GM12878 (cell line): ENCODE data around the gene ADAMTSL1. TPM values are rescaled to one million over a fixed set of nuclear protein-coding genes. Genes with fewer than 3 reads are reported as not detected.

Experiments
- ATAC-seq: fragments of 200-7000 bp; cut with Tn5 transposase; 3 replicates; pipeline ENCODE4 v1.9.1; 2020; ENCODE audit warnings: mild to moderate bottlenecking, moderate library complexity
- BruUV-seq: library from RNA; stranded (reverse); fragments of 400-500 nt; replicated peaks from 2 replicates; lab custom pipeline; 2021; lab: Mats Ljungman, UMichigan
- CTCF ChIA-PET: fragments of 300-600 bp; sonication (Branson Sonifier 250); formaldehyde crosslinking; extraction: SDS; loops from one replicate; lab custom pipeline; 2021; ENCODE audit warnings: inconsistent platforms; lab: Yijun Ruan, JAX
- POLR2A ChIA-PET: fragments of 350-600 bp; formaldehyde crosslinking; extraction: SDS; loops from one replicate; lab custom pipeline; 2021; ENCODE audit warnings: inconsistent platforms; lab: Charles Lee
- RAD21 ChIA-PET: fragments of 300-600 bp; sonication (Branson Sonifier 250); formaldehyde crosslinking; loops from one replicate; lab custom pipeline; 2023; ENCODE audit warnings: antibody characterized with exemption; ENCODE audit not compliant: unreplicated experiment; lab: Charles Lee
- SMC1A ChIA-PET: fragments of 300-600 bp; sonication (Branson Sonifier 250); formaldehyde crosslinking; loops from one replicate; lab custom pipeline; 2023; ENCODE audit not compliant: unreplicated experiment, uncharacterized antibody; lab: Charles Lee
- DNase-seq: peaks from one replicate; pipeline ENCODE4 v3.0.0-alpha.2; 2011; ENCODE audit warnings: low read depth, low spot score
- FAIRE-seq: peaks from 3 replicates; lab custom pipeline; 2011; peaks lifted over from hg19 to GRCh38; lab: Jason Lieb, UNC
- H2AFZ ChIP-seq: 2 replicates; pipeline ENCODE4 v1.6.0; 2011; ENCODE audit warnings: low read depth, low read length, control low read depth; ENCODE audit not compliant: control insufficient read depth
- H3K27ac ChIP-seq: 2 replicates; pipeline ENCODE4 v1.5.1; 2011; ENCODE audit warnings: control low read depth; ENCODE audit not compliant: control insufficient read depth, insufficient read depth
- H3K27me3 ChIP-seq, 2 experiments: replicated peaks in 1 of 2; 2 replicates each; pipeline versions ENCODE4 v1.6.0 to v1.6.1; 2011; ENCODE audit warnings: low read length in 1 of 2; ENCODE audit not compliant: control insufficient read depth in 2 of 2, insufficient read depth in 2 of 2
- H3K36me3 ChIP-seq, 2 experiments: 2 replicates each; pipeline ENCODE4 v1.5.1; 2011; ENCODE audit warnings: low read length in 1 of 2; ENCODE audit not compliant: control insufficient read depth in 2 of 2, insufficient read depth in 2 of 2
- H3K4me1 ChIP-seq: 2 replicates; pipeline ENCODE4 v1.6.1; 2011; ENCODE audit warnings: mild to moderate bottlenecking, low read length, moderate library complexity, mixed read lengths; ENCODE audit not compliant: control insufficient read depth, insufficient read depth
- H3K4me2 ChIP-seq: 2 replicates; pipeline ENCODE4 v1.6.0; 2011; ENCODE audit warnings: control low read depth; ENCODE audit not compliant: control insufficient read depth, insufficient read depth
- H3K4me3 ChIP-seq: fragments of 200-600 bp; sonication (generic); 2 replicates; pipeline ENCODE4 v1.5.1; 2016
- H3K79me2 ChIP-seq: 2 replicates; pipeline ENCODE4 v1.6.0; 2011; ENCODE audit warnings: low read length; ENCODE audit not compliant: control insufficient read depth, insufficient read depth
- H3K9ac ChIP-seq: 2 replicates; pipeline ENCODE4 v1.8.0; 2011; ENCODE audit warnings: low read length, control low read depth, mixed read lengths; ENCODE audit not compliant: control insufficient read depth, insufficient read depth
- H3K9me3 ChIP-seq: replicated peaks from 3 replicates; pipeline ENCODE4 v1.5.1; 2011; ENCODE audit warnings: mild to moderate bottlenecking, low read length; ENCODE audit not compliant: control insufficient read depth, insufficient read depth
- H4K20me1 ChIP-seq: 2 replicates; pipeline ENCODE4 v1.6.0; 2011; ENCODE audit not compliant: control insufficient read depth, insufficient read depth
- ATF7 ChIP-seq: fragments of 450-650 bp; IDR thresholded peaks from 2 replicates; pipeline ENCODE4 v1.6.1; 2016; ENCODE audit warnings: low read depth, mild to moderate bottlenecking
- BCLAF1 ChIP-seq: fragments of 450-650 bp; IDR thresholded peaks from 2 replicates; pipeline ENCODE4 v1.6.1; 2017; ENCODE audit warnings: antibody characterized with exemption, mild to moderate bottlenecking, moderate library complexity
- CUX1 ChIP-seq: IDR thresholded peaks from 2 replicates; pipeline ENCODE4 v1.6.1; 2012; ENCODE audit warnings: improper control_type of control experiment, low read depth, low read length; ENCODE audit not compliant: insufficient replicate concordance
- ESRRA ChIP-seq: IDR thresholded peaks from 2 replicates; pipeline ENCODE4 v1.6.1; 2012; ENCODE audit warnings: mild to moderate bottlenecking, low read length, improper control_type of control experiment
- FOXK2 ChIP-seq: fragments of 450-650 bp; IDR thresholded peaks from 2 replicates; pipeline ENCODE4 v1.6.1; 2017; ENCODE audit warnings: mild to moderate bottlenecking, moderate library complexity
- MAX ChIP-seq: IDR thresholded peaks from 2 replicates; pipeline ENCODE4 v1.6.1; 2012; ENCODE audit warnings: low read depth, low read length, improper control_type of control experiment
- MYC ChIP-seq: IDR thresholded peaks from 2 replicates; pipeline ENCODE4 v1.6.1; 2011; ENCODE audit warnings: mild to moderate bottlenecking, low read length, moderate library complexity, inconsistent platforms; ENCODE audit not compliant: insufficient read depth, insufficient replicate concordance, insufficient read length, severe bottlenecking
- POLR2AphosphoS2 ChIP-seq: IDR thresholded peaks from 2 replicates; pipeline ENCODE4 v1.6.1; 2011; ENCODE audit warnings: low read depth, mild to moderate bottlenecking, low read length, improper control_type of control experiment, moderate library complexity
- POU2F2 ChIP-seq: IDR thresholded peaks from 3 replicates; pipeline ENCODE4 v1.6.1; 2011; ENCODE audit warnings: low read depth, mild to moderate bottlenecking, low read length, borderline replicate concordance
- RBBP5 ChIP-seq: fragments of 200-600 bp; sonication (generic); conservative IDR thresholded peaks from 2 replicates; pipeline ENCODE4 v1.6.1; 2016
- RELA ChIP-seq: fragments of 450-650 bp; IDR thresholded peaks from 2 replicates; pipeline ENCODE4 v1.8.0; 2014; ENCODE audit warnings: borderline replicate concordance; ENCODE audit not compliant: partially characterized antibody
- RFX5 ChIP-seq: IDR thresholded peaks from 2 replicates; pipeline ENCODE4 v1.6.1; 2011; ENCODE audit warnings: low read depth, low read length, improper control_type of control experiment
- SIN3A ChIP-seq: IDR thresholded peaks from 2 replicates; pipeline ENCODE4 v1.6.1; 2012; ENCODE audit warnings: low read depth, low read length, improper control_type of control experiment
- SRF ChIP-seq, 2 experiments: IDR thresholded peaks; 2 replicates each; pipeline ENCODE4 v1.6.1; 2011; ENCODE audit warnings: low read depth in 2 of 2, low read length in 2 of 2, mild to moderate bottlenecking in 1 of 2, moderate library complexity in 1 of 2
- TCF7 ChIP-seq: IDR thresholded peaks from 2 replicates; pipeline ENCODE4 v1.6.1; 2014; ENCODE audit warnings: antibody characterized with exemption, borderline replicate concordance
- WGBS: methylation state at CpG from one replicate; pipeline ENCODE4 v1.1.6; 2016; ENCODE audit warnings: low lambda C conversion rate; ENCODE audit not compliant: insufficient replicate concordance, insufficient coverage; ENCODE audit errors: missing lambda C conversion rate; 5-methylcytosine and 5-hydroxymethylcytosine counted together
- in situ Hi-C: fragments of 300-500 bp; cut with MboI; formaldehyde crosslinking; loops from 9 replicates; pipeline ENCODE4 v1.14.3; 2018; ENCODE audit warnings: mixed read lengths
- intact Hi-C: fragments of 100-400 bp; cut with micrococcal nuclease; formaldehyde crosslinking; loops from one replicate; pipeline ENCODE4 v1.14.2; 2022; ENCODE audit not compliant: unreplicated experiment
- polyA plus RNA-seq, 11 experiments: library from polyadenylated mRNA; depleted of rRNA in 4 of 11; unstranded in 6 of 11; stranded (reverse) in 5 of 11; fragments of >200 nt; fragmentation: Nextera tagmentation in 4 of 11; fragmentation: Illumina TruSeq in 1 of 11; extraction: Ambion mirVana in 4 of 11; extraction: Trizol in 1 of 11; gene quantifications; 1 replicate in 1 of 11; 2 replicates in 10 of 11; pipeline versions ENCODE4 v1.2.1 to v1.2.3, GENCODE V29; 2011 to 2016; ENCODE audit warnings: inconsistent platforms in 2 of 11, missing spikeins in 2 of 11, low read depth in 1 of 11
- total RNA-seq, 4 experiments: library from RNA; depleted of rRNA in 3 of 4; stranded (reverse); fragments of >200 nt in 3 of 4; fragmentation: Illumina TruSeq in 1 of 4; extraction: Trizol in 1 of 4; gene quantifications; 2 replicates each; pipeline versions ENCODE4 v1.2.1 to v1.2.3, GENCODE V29; 2013 to 2021

The ADAMTSL1 gene
- total and polyA plus RNA-seq, 10 of the 15 experiments (the other 5 are each of a cell fraction or from before 2014, with no cell fraction given), result 0.01 to 0.10 (median 0.07) TPM; not detected in 6

GRCh38 chr9:18726546-18726945 is 252.6 kb downstream of the ADAMTSL1 start:
- Histone ChIP-seq H3K27me3 (no peaks in the 10 kb centered on the region), H4K20me1 (no peaks in the 10 kb centered on the region), H3K4me3 (no peak overlapping the region), H2AFZ (no peak overlapping the region), H3K27ac (no peak overlapping the region), H3K9ac (no peak overlapping the region), H3K4me1 (no peaks in the 10 kb centered on the region), H3K79me2 (no peaks in the 10 kb centered on the region), H3K4me2 (no peak overlapping the region), H3K9me3 (no peaks in the 10 kb centered on the region), H3K36me3 (no peaks in the 10 kb centered on the region)
- WGBS, result 0% methylated on average over 1 of the region's 1 CpG
- DNase-seq, result no peak
- no TSS peak for BruUV-seq
- FAIRE-seq, result no peak
- in situ Hi-C loops (no loop called here), intact Hi-C loops (no loop called here)
- ChIA-PET CTCF (interaction anchor here (1.8 kb wide), 1 partner anchor 20 kb away, joined by 4 read pairs; no protein-coding TSS in a partner anchor), SMC1A (interaction anchor here (0.9 to 1.9 kb wide), 3 partner anchors 9 to 39 kb away, joined by 3 to 7 read pairs (median 3); no protein-coding TSS in a partner anchor), RAD21 (no interaction called here), POLR2A (no interaction called here)
- TF ChIP-seq CUX1 (no peak), MYC (no peak), MAX (no peak), POLR2AphosphoS2 (no peak), RELA (no peak), ESRRA (no peak), RFX5 (no peak), SIN3A (no peak), ATF7 (no peak), TCF7 (no peak), BCLAF1 (no peak), SRF (IDR thresholded peaks at IDR 0.05; ENCODE audit: low read depth in 2 of 2, low read length in 2 of 2) (no peak), RBBP5 (no peak), POU2F2 (no peak), FOXK2 (no peak)
- ATAC-seq, result no peak
